Measurements from ENCODE around the gene STXBP5. TPM values are rescaled to one million over a fixed set of nuclear protein-coding genes. Genes with fewer than 3 reads are reported as not detected.

Gene STXBP5
- total and polyA plus RNA-seq, 2 of the 13 experiments (the other 11 are each of a cell fraction or from before 2014, with no cell fraction given), result 8.8 to 19.4 TPM

DNA sequence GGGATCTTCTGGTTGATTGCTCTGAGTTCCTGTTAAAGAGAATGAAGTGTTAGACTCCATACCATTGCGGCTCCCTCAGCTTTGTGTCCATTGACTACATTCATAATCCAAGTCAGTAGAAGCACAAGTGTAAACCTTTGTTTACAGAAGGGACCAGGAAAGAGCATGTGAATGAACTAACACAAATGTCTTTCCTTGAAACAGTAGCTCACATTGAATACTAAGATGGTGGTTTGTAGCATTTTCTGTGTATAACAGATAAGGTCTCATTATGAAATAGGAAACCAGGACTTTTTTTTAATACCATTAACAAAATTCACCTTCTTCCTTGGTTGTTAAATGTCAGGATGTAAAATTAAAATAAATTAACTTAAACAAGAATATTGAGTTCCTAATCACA, 8.4 kb downstream of the STXBP5 start (continued):
- TF ChIP-seq ZNF572 (CRISPR knock-in tag; IDR thresholded peaks at IDR 0.05) (no peak), RFX3 (CRISPR knock-in tag; IDR thresholded peaks at IDR 0.05) (no peak), BRCA1 (CRISPR knock-in tag; IDR thresholded peaks at IDR 0.05) (no peak), POLR2AphosphoS2 (IDR thresholded peaks at IDR 0.05; ENCODE audit: low read depth, low read length) (no peak)
- TF ChIP-seq, protein P1, sequence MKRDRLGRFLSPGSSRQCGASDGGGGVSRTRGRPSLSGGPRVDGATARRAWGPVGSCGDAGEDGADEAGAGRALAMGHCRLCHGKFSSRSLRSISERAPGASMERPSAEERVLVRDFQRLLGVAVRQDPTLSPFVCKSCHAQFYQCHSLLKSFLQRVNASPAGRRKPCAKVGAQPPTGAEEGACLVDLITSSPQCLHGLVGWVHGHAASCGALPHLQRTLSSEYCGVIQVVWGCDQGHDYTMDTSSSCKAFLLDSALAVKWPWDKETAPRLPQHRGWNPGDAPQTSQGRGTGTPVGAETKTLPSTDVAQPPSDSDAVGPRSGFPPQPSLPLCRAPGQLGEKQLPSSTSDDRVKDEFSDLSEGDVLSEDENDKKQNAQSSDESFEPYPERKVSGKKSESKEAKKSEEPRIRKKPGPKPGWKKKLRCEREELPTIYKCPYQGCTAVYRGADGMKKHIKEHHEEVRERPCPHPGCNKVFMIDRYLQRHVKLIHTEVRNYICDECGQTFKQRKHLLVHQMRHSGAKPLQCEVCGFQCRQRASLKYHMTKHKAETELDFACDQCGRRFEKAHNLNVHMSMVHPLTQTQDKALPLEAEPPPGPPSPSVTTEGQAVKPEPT (CRISPR knock-in tag; IDR thresholded peaks at IDR 0.05; ENCODE audit: low read depth), result no peak

DNA sequence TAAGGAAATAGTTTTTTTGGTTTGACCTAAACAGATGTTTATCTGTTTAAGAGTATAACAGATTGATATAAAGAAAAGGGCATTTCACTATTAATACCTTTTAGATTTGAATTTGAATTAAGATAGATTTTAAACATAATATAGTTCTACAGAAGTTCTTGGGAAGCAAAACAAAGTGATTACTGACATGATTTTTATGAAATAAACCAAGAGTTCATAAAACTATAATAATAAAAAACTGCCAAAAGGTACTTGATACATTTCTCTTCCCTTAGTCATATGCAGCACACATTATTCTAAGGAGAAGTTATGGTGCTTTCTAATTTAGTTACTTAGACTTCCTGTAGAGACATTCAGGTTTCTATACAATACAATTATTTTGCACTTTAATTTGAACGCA, 9.6 kb downstream of the STXBP5 start:
- 36% methylated on average over 1 of the region's 1 CpG for WGBS (ENCODE audit: low lambda C conversion rate)
- H3K9me3 ChIP-seq (ENCODE audit: low read length), result no peaks in the 10 kb centered on the region
- in situ Hi-C loops (cut with HindIII; ENCODE audit: extremely low pct_ligation_motif_present, low pct_unique_long_range_greater_than_20kb) (no loop called here), intact Hi-C loops (cut with micrococcal nuclease; ENCODE audit: unreplicated experiment) (no loop called here)
- H3K4me3 ChIP-seq (replicated peaks in 1 of 3; ENCODE audit: insufficient read depth in 1 of 3, low read depth in 2 of 3, low read length in 3 of 3), result no peak overlapping the region
- ChIA-PET CTCF (ENCODE audit: low intra/inter-chr PET ratio, low total read pairs) (no interaction called here), POLR2A (no interaction called here)
- no peak for ATAC-seq
- H3K79me2 ChIP-seq (ENCODE audit: insufficient read depth, low read length), result no peaks in the 10 kb centered on the region
- no peak overlapping the region for H2AFZ ChIP-seq (ENCODE audit: low read length)
- no peak overlapping the region for H3K4me2 ChIP-seq (ENCODE audit: low read depth, low read length)
- no peaks in the 10 kb centered on the region for H3K27me3 ChIP-seq (ENCODE audit: control insufficient read depth in 1 of 2, insufficient read depth in 2 of 2, low read length in 2 of 2)
- no TSS peak for BruUV-seq (replicated peaks)
- no peak overlapping the region for H3K27ac ChIP-seq (ENCODE audit: extremely low read length, insufficient read depth, low read length)
- H3K36me3 ChIP-seq (replicated peaks in 1 of 2; ENCODE audit: control insufficient read depth in 1 of 2, insufficient read depth in 2 of 2, low read length in 2 of 2), result peaks cover 0 to 4% of the 10 kb centered on the region in 2 experiments; a peak in 2 of 5 replicates
- no peak for DNase-seq (ENCODE audit: low spot score)
- no peak for FAIRE-seq
- TF ChIP-seq, protein P2, sequence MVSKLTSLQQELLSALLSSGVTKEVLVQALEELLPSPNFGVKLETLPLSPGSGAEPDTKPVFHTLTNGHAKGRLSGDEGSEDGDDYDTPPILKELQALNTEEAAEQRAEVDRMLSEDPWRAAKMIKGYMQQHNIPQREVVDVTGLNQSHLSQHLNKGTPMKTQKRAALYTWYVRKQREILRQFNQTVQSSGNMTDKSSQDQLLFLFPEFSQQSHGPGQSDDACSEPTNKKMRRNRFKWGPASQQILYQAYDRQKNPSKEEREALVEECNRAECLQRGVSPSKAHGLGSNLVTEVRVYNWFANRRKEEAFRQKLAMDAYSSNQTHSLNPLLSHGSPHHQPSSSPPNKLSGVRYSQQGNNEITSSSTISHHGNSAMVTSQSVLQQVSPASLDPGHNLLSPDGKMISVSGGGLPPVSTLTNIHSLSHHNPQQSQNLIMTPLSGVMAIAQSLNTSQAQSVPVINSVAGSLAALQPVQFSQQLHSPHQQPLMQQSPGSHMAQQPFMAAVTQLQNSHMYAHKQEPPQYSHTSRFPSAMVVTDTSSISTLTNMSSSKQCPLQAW (CRISPR knock-in tag; IDR thresholded peaks at IDR 0.05), result no peak
- no peak for TF ChIP-seq ZNF7 (CRISPR knock-in tag; IDR thresholded peaks at IDR 0.05)
- TF ChIP-seq, protein P3, sequence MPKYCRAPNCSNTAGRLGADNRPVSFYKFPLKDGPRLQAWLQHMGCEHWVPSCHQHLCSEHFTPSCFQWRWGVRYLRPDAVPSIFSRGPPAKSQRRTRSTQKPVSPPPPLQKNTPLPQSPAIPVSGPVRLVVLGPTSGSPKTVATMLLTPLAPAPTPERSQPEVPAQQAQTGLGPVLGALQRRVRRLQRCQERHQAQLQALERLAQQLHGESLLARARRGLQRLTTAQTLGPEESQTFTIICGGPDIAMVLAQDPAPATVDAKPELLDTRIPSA (CRISPR knock-in tag; IDR thresholded peaks at IDR 0.05; ENCODE audit: borderline replicate concordance), result no peak
- TF ChIP-seq, protein P4, sequence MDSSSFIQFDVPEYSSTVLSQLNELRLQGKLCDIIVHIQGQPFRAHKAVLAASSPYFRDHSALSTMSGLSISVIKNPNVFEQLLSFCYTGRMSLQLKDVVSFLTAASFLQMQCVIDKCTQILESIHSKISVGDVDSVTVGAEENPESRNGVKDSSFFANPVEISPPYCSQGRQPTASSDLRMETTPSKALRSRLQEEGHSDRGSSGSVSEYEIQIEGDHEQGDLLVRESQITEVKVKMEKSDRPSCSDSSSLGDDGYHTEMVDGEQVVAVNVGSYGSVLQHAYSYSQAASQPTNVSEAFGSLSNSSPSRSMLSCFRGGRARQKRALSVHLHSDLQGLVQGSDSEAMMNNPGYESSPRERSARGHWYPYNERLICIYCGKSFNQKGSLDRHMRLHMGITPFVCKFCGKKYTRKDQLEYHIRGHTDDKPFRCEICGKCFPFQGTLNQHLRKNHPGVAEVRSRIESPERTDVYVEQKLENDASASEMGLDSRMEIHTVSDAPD (CRISPR knock-in tag; IDR thresholded peaks at IDR 0.05), result no peak
- no peaks in the 10 kb centered on the region for H3K4me1 ChIP-seq (ENCODE audit: insufficient read depth, low read length)
- H3K9ac ChIP-seq (ENCODE audit: insufficient read depth, low read depth, low read length), result no peak overlapping the region
- no peaks in the 10 kb centered on the region for H4K20me1 ChIP-seq (ENCODE audit: insufficient read depth, low read length)
